Keratinocyte (primary cell): ENCODE measurements around the gene RTEL1. TPM values are rescaled to one million over a fixed set of nuclear protein-coding genes. Genes with fewer than 3 reads are reported as not detected.

Experiments used
- DNase-seq: peaks from one replicate; pipeline ENCODE4 v3.0.0-alpha.2; 2011; ENCODE audit warnings: low read depth, missing footprints, low spot score
- FAIRE-seq: peaks from 2 replicates; lab custom pipeline; 2011; peaks lifted over from hg19 to GRCh38; lab: Jason Lieb, UNC
- H2AFZ ChIP-seq: 2 replicates; pipeline ENCODE4 v1.6.0; 2012; ENCODE audit warnings: low read length, control low read depth, inconsistent platforms; ENCODE audit not compliant: control insufficient read depth
- H3K27ac ChIP-seq: 2 replicates; pipeline ENCODE4 v1.5.1; 2011; ENCODE audit warnings: low read length; ENCODE audit not compliant: control insufficient read depth, insufficient read depth
- H3K27me3 ChIP-seq: 3 replicates; pipeline ENCODE4 v1.6.0; 2011; ENCODE audit warnings: low read length; ENCODE audit not compliant: control insufficient read depth, insufficient read depth; ENCODE audit errors: extremely low read depth
- H3K36me3 ChIP-seq, 2 experiments: 2 replicates in 1 of 2; 3 replicates in 1 of 2; pipeline ENCODE4 v1.5.1; 2011; ENCODE audit warnings: low read length in 2 of 2, mild to moderate bottlenecking in 1 of 2; ENCODE audit not compliant: control insufficient read depth in 2 of 2, insufficient read depth in 2 of 2; ENCODE audit errors: extremely low read depth in 1 of 2
- H3K4me1 ChIP-seq: 3 replicates; pipeline ENCODE4 v1.5.1; 2011; ENCODE audit warnings: low read length; ENCODE audit not compliant: control insufficient read depth, insufficient read depth; ENCODE audit errors: extremely low read depth
- H3K4me2 ChIP-seq: 3 replicates; pipeline ENCODE4 v1.6.0; 2011; ENCODE audit warnings: low read depth, low read length; ENCODE audit not compliant: control insufficient read depth, insufficient read depth; ENCODE audit errors: extremely low read depth
- H3K4me3 ChIP-seq, 3 experiments: fragments of 200-600 bp in 1 of 3; sonication (generic) in 1 of 3; 2 replicates in 2 of 3; 3 replicates in 1 of 3; pipeline ENCODE4 v1.5.1; 2011 to 2016; ENCODE audit warnings: low read length in 3 of 3, mild to moderate bottlenecking in 3 of 3, control low read depth in 2 of 3, inconsistent platforms in 1 of 3, low read depth in 1 of 3, mixed read lengths in 1 of 3, mixed run types in 1 of 3, moderate library complexity in 1 of 3; ENCODE audit not compliant: control insufficient read depth in 2 of 3, insufficient read depth in 2 of 3; ENCODE audit errors: extremely low read depth in 1 of 3
- H3K79me2 ChIP-seq: 2 replicates; pipeline ENCODE4 v1.6.0; 2012; ENCODE audit warnings: low read length; ENCODE audit not compliant: control insufficient read depth, insufficient read depth
- H3K9ac ChIP-seq: 3 replicates; pipeline ENCODE4 v1.6.0; 2011; ENCODE audit warnings: low read length; ENCODE audit not compliant: control insufficient read depth, insufficient read depth; ENCODE audit errors: extremely low read depth
- H3K9me1 ChIP-seq: 3 replicates; pipeline ENCODE4 v1.6.0; 2011; ENCODE audit warnings: low read length; ENCODE audit not compliant: control insufficient read depth, insufficient read depth; ENCODE audit errors: extremely low read depth
- H3K9me3 ChIP-seq: 2 replicates; pipeline ENCODE4 v1.5.1; 2012; ENCODE audit warnings: low read depth, low read length; ENCODE audit not compliant: control insufficient read depth
- H4K20me1 ChIP-seq: 3 replicates; pipeline ENCODE4 v1.6.0; 2011; ENCODE audit warnings: low read length; ENCODE audit not compliant: control insufficient read depth, insufficient read depth; ENCODE audit errors: extremely low read depth
- EZH2 ChIP-seq: IDR thresholded peaks from one replicate; pipeline ENCODE4 v1.6.1; 2012; ENCODE audit warnings: inconsistent platforms, mild to moderate bottlenecking, low read length, moderate library complexity
- dilution Hi-C: fragments of 300-500 bp; cut with MboI; formaldehyde crosslinking; loops from one replicate; pipeline ENCODE4 v1.7.0; 2020; ENCODE audit warnings: low sequenced_read_pairs; ENCODE audit not compliant: extremely low pct_ligation_motif_present
- polyA plus RNA-seq, 5 experiments: library from polyadenylated mRNA; depleted of rRNA in 3 of 5; stranded (reverse) in 3 of 5; stranded (forward) in 1 of 5; unstranded in 1 of 5; fragments of >200 nt; gene quantifications; 1 replicate in 1 of 5; 2 replicates in 3 of 5; 3 replicates in 1 of 5; pipeline versions ENCODE4 v1.2.1 to v1.2.3, GENCODE V29; 2011 to 2012; ENCODE audit warnings: missing spikeins in 2 of 5, low read depth in 1 of 5, low replicate concordance in 1 of 5
- TF ChIP-seq, protein P1 (sequence below), 3 experiments: IDR thresholded peaks in 1 of 3; conservative IDR thresholded peaks in 1 of 3; optimal IDR thresholded peaks in 1 of 3; 2 replicates in 2 of 3; 3 replicates in 1 of 3; pipeline versions ENCODE3 to v1.5.1; 2011; ENCODE audit warnings: low read length in 3 of 3, mild to moderate bottlenecking in 3 of 3, moderate library complexity in 2 of 3, control low read depth in 1 of 3, inconsistent platforms in 1 of 3; ENCODE audit not compliant: insufficient read depth in 2 of 3; ENCODE audit errors: extremely low read depth in 1 of 3

The RTEL1 gene
- polyA plus RNA-seq, 1 donor (not counting 4 experiments of a cell fraction or from before 2014, with no cell fraction given), result 12.4 TPM

GRCh38 chr20:63673951-63674350, 15.8 kb downstream of the RTEL1 start:
- FAIRE-seq (no peak), DNase-seq (no peak)
- H2AFZ ChIP-seq, result no peak overlapping the region
- H3K4me3 ChIP-seq, result no peak overlapping the region
- dilution Hi-C loops, result no loop called here
- H3K9me3 ChIP-seq, result no peaks in the 10 kb centered on the region
- H3K36me3 ChIP-seq, result peaks cover 13 to 21% of the 10 kb centered on the region in 2 experiments
- no peaks in the 10 kb centered on the region for H3K9me1 ChIP-seq
- H3K4me2 ChIP-seq, result no peak overlapping the region
- H3K9ac ChIP-seq, result no peak overlapping the region
- H3K4me1 ChIP-seq, result no peaks in the 10 kb centered on the region
- H3K27me3 ChIP-seq, result no peaks in the 10 kb centered on the region
- TF ChIP-seq, protein P1, sequence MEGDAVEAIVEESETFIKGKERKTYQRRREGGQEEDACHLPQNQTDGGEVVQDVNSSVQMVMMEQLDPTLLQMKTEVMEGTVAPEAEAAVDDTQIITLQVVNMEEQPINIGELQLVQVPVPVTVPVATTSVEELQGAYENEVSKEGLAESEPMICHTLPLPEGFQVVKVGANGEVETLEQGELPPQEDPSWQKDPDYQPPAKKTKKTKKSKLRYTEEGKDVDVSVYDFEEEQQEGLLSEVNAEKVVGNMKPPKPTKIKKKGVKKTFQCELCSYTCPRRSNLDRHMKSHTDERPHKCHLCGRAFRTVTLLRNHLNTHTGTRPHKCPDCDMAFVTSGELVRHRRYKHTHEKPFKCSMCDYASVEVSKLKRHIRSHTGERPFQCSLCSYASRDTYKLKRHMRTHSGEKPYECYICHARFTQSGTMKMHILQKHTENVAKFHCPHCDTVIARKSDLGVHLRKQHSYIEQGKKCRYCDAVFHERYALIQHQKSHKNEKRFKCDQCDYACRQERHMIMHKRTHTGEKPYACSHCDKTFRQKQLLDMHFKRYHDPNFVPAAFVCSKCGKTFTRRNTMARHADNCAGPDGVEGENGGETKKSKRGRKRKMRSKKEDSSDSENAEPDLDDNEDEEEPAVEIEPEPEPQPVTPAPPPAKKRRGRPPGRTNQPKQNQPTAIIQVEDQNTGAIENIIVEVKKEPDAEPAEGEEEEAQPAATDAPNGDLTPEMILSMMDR (optimal IDR thresholded peaks at IDR 0.05 in 1 of 3, IDR thresholded peaks at IDR 0.05 in 1 of 3, conservative IDR thresholded peaks at IDR 0.05 in 1 of 3; ENCODE audit: extremely low read depth in 1 of 3, insufficient read depth in 2 of 3, low read length in 3 of 3), result no peak
- TF ChIP-seq EZH2, result no peak
- no peak overlapping the region for H3K27ac ChIP-seq
- no peaks in the 10 kb centered on the region for H3K79me2 ChIP-seq
- no peaks in the 10 kb centered on the region for H4K20me1 ChIP-seq

DNA sequence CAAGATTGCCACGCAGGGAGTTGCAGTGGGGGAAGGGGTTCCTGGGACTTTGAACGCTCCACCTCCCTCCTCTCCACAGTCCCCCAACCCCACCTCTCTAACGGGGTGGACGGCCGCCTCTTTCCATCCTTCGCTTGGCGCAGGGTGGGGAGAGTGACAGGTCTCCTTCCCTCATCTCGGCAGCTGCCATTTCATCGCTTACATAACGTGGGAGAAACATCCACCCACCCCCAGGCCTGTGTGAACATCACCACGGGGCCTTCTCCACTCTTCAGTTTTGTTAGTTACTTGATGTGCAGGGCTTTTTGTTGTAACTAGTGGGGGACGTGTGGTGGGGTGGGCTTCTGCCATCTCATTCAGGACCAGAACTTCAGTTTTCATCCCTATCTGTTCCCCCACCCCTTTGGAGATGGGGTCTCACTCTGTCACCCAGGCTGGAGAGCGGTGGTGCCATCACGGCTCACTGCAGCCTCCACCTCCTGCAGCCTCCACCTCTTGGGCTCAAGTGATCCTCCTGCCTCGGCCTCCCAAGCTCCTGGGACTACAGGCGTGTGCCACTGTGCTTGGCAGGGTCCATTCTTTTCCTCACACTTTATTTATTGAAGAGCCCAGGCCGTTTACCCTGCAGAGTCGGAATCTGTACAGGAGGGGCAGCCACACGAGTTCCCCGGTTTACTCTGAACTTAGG, 17.7 kb downstream of the RTEL1 start:
- dilution Hi-C loops, result no loop called here
- Histone ChIP-seq H3K4me2 (no peak overlapping the region), H4K20me1 (no peaks in the 10 kb centered on the region), H3K27me3 (no peaks in the 10 kb centered on the region), H3K9me3 (no peaks in the 10 kb centered on the region), H3K9me1 (no peaks in the 10 kb centered on the region), H3K27ac (no peak overlapping the region), H3K79me2 (no peaks in the 10 kb centered on the region), H3K4me1 (no peaks in the 10 kb centered on the region), H3K36me3 (peaks cover 17 to 21% of the 10 kb centered on the region in 2 experiments), H3K9ac (no peak overlapping the region), H3K4me3 (no peak overlapping the region), H2AFZ (no peak overlapping the region)
- FAIRE-seq, result no peak
- no peak for DNase-seq
- TF ChIP-seq, protein P1 (optimal IDR thresholded peaks at IDR 0.05 in 1 of 3, IDR thresholded peaks at IDR 0.05 in 1 of 3, conservative IDR thresholded peaks at IDR 0.05 in 1 of 3; ENCODE audit: extremely low read depth in 1 of 3, insufficient read depth in 2 of 3, low read length in 3 of 3), result no peak
- no peak for TF ChIP-seq EZH2
